Endothelial cell of umbilical vein (primary cell): ENCODE data around the gene CCR9. TPM values are rescaled to one million over a fixed set of nuclear protein-coding genes. Genes with fewer than 3 reads are reported as not detected.

Experiments used
- BruUV-seq: library from RNA; stranded (reverse); fragments of 400-500 nt; replicated peaks from 2 replicates; lab custom pipeline; 2021; lab: Mats Ljungman, UMichigan
- CTCF ChIA-PET: fragments of 300-600, 350-600 bp; sonication (Branson Sonifier 250); formaldehyde crosslinking; loops from one replicate; lab custom pipeline; 2021; ENCODE audit warnings: antibody characterized with exemption, inconsistent platforms; lab: Charles Lee
- POLR2A ChIA-PET: fragments of 300-600, 350-600 bp; sonication (Branson Sonifier 250); formaldehyde crosslinking; loops from one replicate; lab custom pipeline; 2021; ENCODE audit warnings: antibody characterized with exemption, inconsistent platforms; lab: Charles Lee
- DNase-seq: peaks from one replicate; pipeline ENCODE4 v3.0.0-alpha.2; 2011; ENCODE audit warnings: low read depth, low spot score
- FAIRE-seq: peaks from 2 replicates; lab custom pipeline; 2011; peaks lifted over from hg19 to GRCh38; lab: Jason Lieb, UNC
- H2AFZ ChIP-seq: 2 replicates; pipeline ENCODE4 v1.6.0; 2012; ENCODE audit warnings: low read depth, low read length, control low read depth, inconsistent platforms
- H3K27ac ChIP-seq: 2 replicates; pipeline ENCODE4 v1.5.1; 2011; ENCODE audit warnings: low read depth, mild to moderate bottlenecking, control low read depth, low read length, moderate library complexity; ENCODE audit not compliant: insufficient read depth
- H3K27me3 ChIP-seq, 2 experiments: 2 replicates each; pipeline versions ENCODE4 v1.6.0 to v1.6.1; 2011; ENCODE audit warnings: low read length in 2 of 2, mixed read lengths in 1 of 2; ENCODE audit not compliant: control insufficient read depth in 2 of 2, insufficient read depth in 2 of 2
- H3K36me3 ChIP-seq, 2 experiments: 2 replicates in 1 of 2; 3 replicates in 1 of 2; pipeline ENCODE4 v1.5.1; 2011; ENCODE audit warnings: low read length in 2 of 2, mild to moderate bottlenecking in 1 of 2, moderate library complexity in 1 of 2; ENCODE audit not compliant: control insufficient read depth in 2 of 2, insufficient read depth in 2 of 2; ENCODE audit errors: extremely low read depth in 1 of 2
- H3K4me1 ChIP-seq: 3 replicates; pipeline ENCODE4 v1.5.1; 2011; ENCODE audit warnings: mild to moderate bottlenecking, low read length; ENCODE audit not compliant: control insufficient read depth, insufficient read depth; ENCODE audit errors: extremely low read depth
- H3K4me2 ChIP-seq: 2 replicates; pipeline ENCODE4 v1.6.1; 2011; ENCODE audit warnings: low read length, control low read depth, mixed read lengths; ENCODE audit not compliant: insufficient read depth
- H3K4me3 ChIP-seq, 3 experiments: fragments of 200-600 bp in 1 of 3; sonication (generic), shearing (Covaris generic) in 1 of 3; replicated peaks in 1 of 3; 2 replicates each; pipeline ENCODE4 v1.5.1; 2011 to 2016; ENCODE audit warnings: control low read depth in 3 of 3, low read length in 3 of 3, mild to moderate bottlenecking in 2 of 3, inconsistent platforms in 1 of 3, low read depth in 1 of 3, moderate library complexity in 1 of 3; ENCODE audit not compliant: insufficient read depth in 1 of 3
- H3K79me2 ChIP-seq: 2 replicates; pipeline ENCODE4 v1.6.0; 2012; ENCODE audit warnings: low read length, inconsistent platforms; ENCODE audit not compliant: control insufficient read depth, insufficient read depth
- H3K9ac ChIP-seq: replicated peaks from 2 replicates; pipeline ENCODE3; 2011; ENCODE audit warnings: low read length, control low read depth; ENCODE audit not compliant: insufficient read depth; ENCODE audit errors: extremely low read depth
- H3K9me1 ChIP-seq: replicated peaks from 3 replicates; pipeline ENCODE4 v1.6.0; 2011; ENCODE audit warnings: mild to moderate bottlenecking, low read length; ENCODE audit not compliant: control insufficient read depth, insufficient read depth; ENCODE audit errors: extremely low read depth
- H3K9me3 ChIP-seq: replicated peaks from 2 replicates; pipeline ENCODE4 v1.5.1; 2012; ENCODE audit warnings: low read length, inconsistent platforms; ENCODE audit not compliant: control insufficient read depth, insufficient read depth
- H4K20me1 ChIP-seq: replicated peaks from 2 replicates; pipeline ENCODE3; 2011; ENCODE audit warnings: mild to moderate bottlenecking, low read length; ENCODE audit not compliant: control insufficient read depth, insufficient read depth; ENCODE audit errors: extremely low read depth
- EZH2 ChIP-seq: IDR thresholded peaks from 2 replicates; pipeline ENCODE4 v1.6.1; 2012; ENCODE audit warnings: borderline replicate concordance, low read depth, mild to moderate bottlenecking, moderate library complexity, low read length, inconsistent platforms; ENCODE audit not compliant: severe bottlenecking
- FOS ChIP-seq: IDR thresholded peaks from 2 replicates; pipeline ENCODE4 v1.6.1; 2011; ENCODE audit warnings: mild to moderate bottlenecking, low read length, moderate library complexity, borderline replicate concordance; ENCODE audit not compliant: insufficient read depth
- JUN ChIP-seq: IDR thresholded peaks from 2 replicates; pipeline ENCODE4 v1.6.1; 2011; ENCODE audit warnings: borderline replicate concordance, low read depth; ENCODE audit not compliant: insufficient read length, insufficient read depth
- MAX ChIP-seq: IDR thresholded peaks from 2 replicates; pipeline ENCODE4 v1.6.1; 2011; ENCODE audit not compliant: insufficient read depth, insufficient read length
- MYC ChIP-seq: IDR thresholded peaks from one replicate; pipeline ENCODE4 v1.6.1; 2011; ENCODE audit warnings: mild to moderate bottlenecking, low read depth, low read length
- POLR2A ChIP-seq: IDR thresholded peaks from 2 replicates; pipeline ENCODE4 v1.6.1; 2012; ENCODE audit warnings: low read depth, mild to moderate bottlenecking, control low read depth, low read length
- dilution Hi-C: fragments of 300-500 bp; cut with MboI; formaldehyde crosslinking; loops from one replicate; pipeline ENCODE4 v1.15.0; 2019; ENCODE audit warnings: low sequenced_read_pairs; ENCODE audit not compliant: extremely low pct_ligation_motif_present
- intact Hi-C: fragments of 100-400 bp; cut with micrococcal nuclease; formaldehyde crosslinking; loops from one replicate; pipeline ENCODE4 v1.10.0; 2022
- polyA plus RNA-seq, 4 experiments: library from polyadenylated mRNA; depleted of rRNA in 3 of 4; stranded (reverse) in 3 of 4; unstranded in 1 of 4; fragments of >200 nt; gene quantifications; 2 replicates each; pipeline versions ENCODE4 v1.2.1 to v1.2.3, GENCODE V29; 2011 to 2012; ENCODE audit warnings: missing spikeins in 1 of 4
- total RNA-seq: library from RNA; stranded (reverse); gene quantifications from 2 replicates; pipeline ENCODE4 v1.2.3, GENCODE V29; 2021

CCR9 gene
- total and polyA plus RNA-seq, 2 donors (not counting 3 experiments of a cell fraction or from before 2014, with no cell fraction given), result not detected

DNA sequence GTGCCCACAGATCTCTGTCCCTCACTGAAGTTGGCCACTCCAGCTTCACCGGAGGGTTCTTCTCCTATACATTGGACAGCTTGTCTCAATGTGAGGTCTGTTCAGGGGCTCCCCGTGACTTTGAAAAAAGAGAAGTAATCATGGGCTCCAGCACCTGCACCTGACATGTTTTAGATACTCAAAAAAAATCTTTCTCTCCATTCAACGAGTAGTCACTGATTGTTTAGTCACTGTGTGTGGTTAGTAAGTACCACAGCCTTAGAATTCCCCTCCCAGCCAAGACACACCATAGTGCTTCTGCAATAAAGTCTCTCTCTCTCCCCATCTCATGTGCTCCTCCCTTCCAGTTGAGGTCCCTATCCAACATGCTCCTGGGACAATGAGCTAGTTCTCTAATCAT lies 18.6 kb downstream of the CCR9 start:
- Histone ChIP-seq H3K9me1 (no peaks in the 10 kb centered on the region), H2AFZ (no peak overlapping the region), H3K4me1 (no peaks in the 10 kb centered on the region), H3K36me3 (no peaks in the 10 kb centered on the region), H3K79me2 (no peaks in the 10 kb centered on the region), H3K4me3 (no peak overlapping the region), H3K9me3 (no peaks in the 10 kb centered on the region), H3K27me3 (no peaks in the 10 kb centered on the region), H3K9ac (no peak overlapping the region), H4K20me1 (no peaks in the 10 kb centered on the region), H3K27ac (no peak overlapping the region), H3K4me2 (no peak overlapping the region)
- DNase-seq, result no peak
- TF ChIP-seq FOS (no peak), MYC (no peak), POLR2A (no peak), MAX (no peak)
- ChIA-PET POLR2A (no interaction called here), CTCF (interaction anchor here (1.1 to 1.3 kb wide), 3 partner anchors 10 to 144 kb away, joined by 3 to 5 read pairs (median 4); no protein-coding TSS in a partner anchor)
- FAIRE-seq, result no peak
- dilution Hi-C loops (no loop called here), intact Hi-C loops (loop anchor here (5.0 kb wide), 1 partner anchor 393 kb away; no protein-coding TSS in a partner anchor)
- BruUV-seq, result no TSS peak

DNA sequence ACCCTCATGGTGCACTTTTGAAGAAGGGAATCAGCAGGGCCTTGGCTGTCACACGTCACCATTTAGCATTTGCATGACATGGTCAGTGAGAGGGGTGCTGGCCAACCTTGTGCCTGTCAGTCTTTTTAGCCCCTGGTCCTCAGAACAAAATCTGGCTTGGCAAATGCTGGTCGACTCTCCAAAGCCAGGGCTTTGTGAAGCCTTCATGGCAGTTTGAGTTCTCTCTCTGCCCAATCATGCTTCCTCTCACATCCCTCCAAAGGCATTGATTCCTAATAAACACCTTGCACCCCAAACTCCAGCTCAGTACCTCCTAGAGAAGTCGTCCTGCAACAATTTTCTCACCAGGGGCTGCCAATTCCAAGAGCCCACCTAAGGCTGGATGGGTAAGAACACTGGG lies 19.4 kb downstream of the CCR9 start:
- CTCF ChIA-PET, result interaction anchor here (1.0 kb wide), 1 partner anchor 394 kb away, joined by 4 read pairs; no protein-coding TSS in a partner anchor
- TF ChIP-seq FOS, result no peak
- TF ChIP-seq JUN, result no peak
- TF ChIP-seq EZH2, result no peak
- H3K27me3 ChIP-seq, result no peaks in the 10 kb centered on the region
- intact Hi-C loops (loop anchor here (1.0 to 5.0 kb wide), 2 partner anchors 144 to 393 kb away; no protein-coding TSS in a partner anchor), dilution Hi-C loops (no loop called here)
- no peak overlapping the region for H3K4me3 ChIP-seq
- no peak overlapping the region for H3K27ac ChIP-seq
- no peak overlapping the region for H2AFZ ChIP-seq
- no peak overlapping the region for H3K9ac ChIP-seq
- H4K20me1 ChIP-seq, result no peaks in the 10 kb centered on the region
- H3K9me1 ChIP-seq, result no peaks in the 10 kb centered on the region
- POLR2A ChIA-PET, result no interaction called here
- H3K4me1 ChIP-seq, result no peaks in the 10 kb centered on the region
- H3K36me3 ChIP-seq, result no peaks in the 10 kb centered on the region
- no peaks in the 10 kb centered on the region for H3K9me3 ChIP-seq
- no peak for DNase-seq
- FAIRE-seq, result no peak
- no peak overlapping the region for H3K4me2 ChIP-seq
- no TSS peak for BruUV-seq
- H3K79me2 ChIP-seq, result no peaks in the 10 kb centered on the region
